OCI-LY1 (cell line): ENCODE results near the gene CELA3B.

Experiments
- CTCF ChIP-seq: fragments of 200-600 bp; sonication (generic), shearing (Covaris generic); IDR thresholded peaks from 2 replicates; pipeline ENCODE4 v1.5.1; 2017; ENCODE audit warnings: mild to moderate bottlenecking, antibody characterized with exemption, low read length, moderate library complexity, mixed read lengths
- EZH2 ChIP-seq: fragments of 200-600 bp; sonication (generic), shearing (Covaris generic); IDR thresholded peaks from 2 replicates; pipeline ENCODE4 v1.8.0; 2017; ENCODE audit warnings: borderline replicate concordance, mixed run types, mild to moderate bottlenecking, antibody characterized with exemption, low read length, moderate library complexity, mixed read lengths

- TF ChIP-seq CTCF (no peak), EZH2 (no peak)
Observed at GRCh38 chr1:22001409-22001808, 24.6 kb downstream of the CELA3B start, which contains the start of gene CELA3A.
